OCI-LY3 (cell line): Measurements from ENCODE around the gene LYRM7.

Source experiments
- EZH2phosphoT487 ChIP-seq: fragments of 200-600 bp; shearing (Covaris generic); IDR thresholded peaks from 2 replicates; pipeline ENCODE4 v1.6.1; 2018; ENCODE audit warnings: antibody characterized with exemption, mixed run types, low read depth
- TF ChIP-seq, protein P1 (sequence below): fragments of 200-600, 300-600 bp; sonication (generic); IDR thresholded peaks from 2 replicates; pipeline ENCODE4 v1.5.1; 2014; ENCODE audit warnings: antibody characterized with exemption, low read length, low read depth

DNA sequence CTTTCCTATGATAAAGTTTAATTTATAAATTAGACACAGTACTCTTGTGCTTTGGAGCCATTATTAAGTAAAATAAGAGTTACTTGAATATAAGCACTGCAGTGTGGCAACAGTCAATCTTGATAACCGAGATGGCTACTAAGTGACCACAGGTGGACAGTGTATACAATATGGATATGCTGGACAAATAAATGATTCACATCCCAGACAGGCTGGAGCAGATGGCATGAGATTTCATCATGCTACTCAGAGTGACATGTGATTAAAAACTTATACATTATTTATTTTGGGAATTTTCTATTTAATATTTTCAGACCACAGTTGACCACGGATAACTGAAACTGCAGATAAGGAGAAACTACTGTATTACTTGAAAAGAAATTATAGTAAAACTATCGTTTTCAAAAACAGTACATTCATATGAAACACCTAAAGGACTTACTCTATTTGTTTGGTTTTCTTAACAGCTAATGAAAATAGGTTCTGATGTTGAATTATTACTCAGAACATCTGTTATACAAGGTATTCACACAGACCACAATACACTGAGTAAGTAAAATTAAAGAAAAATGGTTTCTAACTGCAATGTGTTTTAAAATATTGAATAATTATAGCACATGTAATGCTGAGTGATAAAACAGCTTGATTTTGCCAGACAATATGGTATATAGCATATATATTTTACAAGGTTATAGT lies 16.0 kb downstream of the LYRM7 start:
- TF ChIP-seq, protein P1, sequence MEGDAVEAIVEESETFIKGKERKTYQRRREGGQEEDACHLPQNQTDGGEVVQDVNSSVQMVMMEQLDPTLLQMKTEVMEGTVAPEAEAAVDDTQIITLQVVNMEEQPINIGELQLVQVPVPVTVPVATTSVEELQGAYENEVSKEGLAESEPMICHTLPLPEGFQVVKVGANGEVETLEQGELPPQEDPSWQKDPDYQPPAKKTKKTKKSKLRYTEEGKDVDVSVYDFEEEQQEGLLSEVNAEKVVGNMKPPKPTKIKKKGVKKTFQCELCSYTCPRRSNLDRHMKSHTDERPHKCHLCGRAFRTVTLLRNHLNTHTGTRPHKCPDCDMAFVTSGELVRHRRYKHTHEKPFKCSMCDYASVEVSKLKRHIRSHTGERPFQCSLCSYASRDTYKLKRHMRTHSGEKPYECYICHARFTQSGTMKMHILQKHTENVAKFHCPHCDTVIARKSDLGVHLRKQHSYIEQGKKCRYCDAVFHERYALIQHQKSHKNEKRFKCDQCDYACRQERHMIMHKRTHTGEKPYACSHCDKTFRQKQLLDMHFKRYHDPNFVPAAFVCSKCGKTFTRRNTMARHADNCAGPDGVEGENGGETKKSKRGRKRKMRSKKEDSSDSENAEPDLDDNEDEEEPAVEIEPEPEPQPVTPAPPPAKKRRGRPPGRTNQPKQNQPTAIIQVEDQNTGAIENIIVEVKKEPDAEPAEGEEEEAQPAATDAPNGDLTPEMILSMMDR, result no peak
- no peak for TF ChIP-seq EZH2phosphoT487
